Panc1 (cell line): ENCODE measurements around the gene ZG16.

Experiments
- POLR2AphosphoS5 ChIP-seq: IDR thresholded peaks from 2 replicates; pipeline ENCODE4 v1.6.1; 2012; ENCODE audit warnings: mild to moderate bottlenecking, low read depth, low read length, moderate library complexity
- TCF7L2 ChIP-seq: IDR thresholded peaks from 2 replicates; pipeline ENCODE4 v1.6.1; 2011; ENCODE audit warnings: mild to moderate bottlenecking, low read depth, low read length, inconsistent platforms
- TF ChIP-seq, protein P1 (sequence below): fragments of 450-650 bp; IDR thresholded peaks from 2 replicates; pipeline ENCODE4 v1.5.1; 2017; ENCODE audit warnings: mild to moderate bottlenecking

DNA sequence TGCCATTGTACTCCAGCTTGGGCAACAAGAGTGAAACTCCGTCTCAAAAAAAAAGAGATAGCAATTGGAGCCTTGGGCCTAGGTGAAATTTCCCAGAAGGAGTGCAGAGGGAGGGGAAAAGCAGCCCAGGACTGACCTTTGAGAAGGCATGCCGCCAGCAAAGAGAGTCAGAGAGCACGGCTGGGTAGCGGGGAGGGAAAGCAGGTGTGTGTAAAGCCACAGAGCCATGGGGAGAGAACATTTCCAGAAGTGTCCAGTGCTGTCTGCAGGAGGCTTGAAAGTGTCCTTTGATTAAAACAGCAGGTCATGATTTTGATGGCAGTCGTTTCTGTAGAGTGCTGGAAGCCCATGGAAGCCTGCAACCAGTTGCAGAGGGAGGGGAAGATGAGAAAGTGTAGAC is 40.3 kb upstream of the ZG16 start:
- TF ChIP-seq, protein P1, sequence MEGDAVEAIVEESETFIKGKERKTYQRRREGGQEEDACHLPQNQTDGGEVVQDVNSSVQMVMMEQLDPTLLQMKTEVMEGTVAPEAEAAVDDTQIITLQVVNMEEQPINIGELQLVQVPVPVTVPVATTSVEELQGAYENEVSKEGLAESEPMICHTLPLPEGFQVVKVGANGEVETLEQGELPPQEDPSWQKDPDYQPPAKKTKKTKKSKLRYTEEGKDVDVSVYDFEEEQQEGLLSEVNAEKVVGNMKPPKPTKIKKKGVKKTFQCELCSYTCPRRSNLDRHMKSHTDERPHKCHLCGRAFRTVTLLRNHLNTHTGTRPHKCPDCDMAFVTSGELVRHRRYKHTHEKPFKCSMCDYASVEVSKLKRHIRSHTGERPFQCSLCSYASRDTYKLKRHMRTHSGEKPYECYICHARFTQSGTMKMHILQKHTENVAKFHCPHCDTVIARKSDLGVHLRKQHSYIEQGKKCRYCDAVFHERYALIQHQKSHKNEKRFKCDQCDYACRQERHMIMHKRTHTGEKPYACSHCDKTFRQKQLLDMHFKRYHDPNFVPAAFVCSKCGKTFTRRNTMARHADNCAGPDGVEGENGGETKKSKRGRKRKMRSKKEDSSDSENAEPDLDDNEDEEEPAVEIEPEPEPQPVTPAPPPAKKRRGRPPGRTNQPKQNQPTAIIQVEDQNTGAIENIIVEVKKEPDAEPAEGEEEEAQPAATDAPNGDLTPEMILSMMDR = no peak
- TF ChIP-seq TCF7L2 (no peak), POLR2AphosphoS5 (no peak)
